ENCODE data around the gene CEP112. TPM values are rescaled to one million over a fixed set of nuclear protein-coding genes. Genes with fewer than 3 reads are reported as not detected.

Gene CEP112
- total and polyA plus RNA-seq, 2 donors (not counting 3 experiments of a cell fraction or from before 2014, with no cell fraction given): 1.5 to 25.3 TPM

DNA sequence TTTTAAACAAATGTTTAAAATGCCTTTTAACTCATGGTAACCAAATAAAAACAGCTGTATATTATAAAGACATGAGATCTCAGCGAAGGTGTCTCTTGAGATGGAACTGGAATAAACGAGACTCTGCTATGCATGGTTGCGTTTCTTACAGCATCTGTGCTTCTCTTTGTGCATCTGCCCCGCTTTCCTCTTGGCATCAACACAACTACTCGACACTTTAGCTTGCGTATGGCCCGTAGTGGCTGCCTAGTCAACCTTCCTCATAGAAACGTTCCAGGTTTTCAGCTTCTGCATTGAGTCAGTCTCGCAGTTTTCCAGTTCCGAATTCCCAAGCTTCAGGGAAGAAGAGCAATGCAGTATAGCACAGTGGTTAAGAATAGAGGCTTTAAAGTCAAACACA, 214.9 kb downstream of the CEP112 start:
- no peaks in the 10 kb centered on the region for H3K9me3 ChIP-seq (replicated peaks; ENCODE audit: control insufficient read depth, insufficient read depth, low read length)
- no peak overlapping the region for H3K27ac ChIP-seq (ENCODE audit: insufficient read depth, low read depth, low read length)
- H4K20me1 ChIP-seq (replicated peaks; ENCODE audit: control insufficient read depth, extremely low read depth, insufficient read depth, low read length): no peaks in the 10 kb centered on the region
- H3K27me3 ChIP-seq (ENCODE audit: control insufficient read depth in 2 of 2, insufficient read depth in 2 of 2, low read length in 2 of 2): no peaks in the 10 kb centered on the region
- H3K9me1 ChIP-seq (replicated peaks; ENCODE audit: control insufficient read depth, extremely low read depth, insufficient read depth, low read length): no peaks in the 10 kb centered on the region
- DNase-seq (ENCODE audit: low read depth, low spot score) (no peak), FAIRE-seq (no peak)
- H3K4me3 ChIP-seq (replicated peaks in 1 of 3; ENCODE audit: insufficient read depth in 1 of 3, low read depth in 1 of 3, low read length in 3 of 3): no peak overlapping the region
- H3K9ac ChIP-seq (replicated peaks; ENCODE audit: extremely low read depth, insufficient read depth, low read length): no peak overlapping the region
- TF ChIP-seq FOS (IDR thresholded peaks at IDR 0.05; ENCODE audit: borderline replicate concordance, insufficient read depth, low read length) (no peak), MYC (IDR thresholded peaks at IDR 0.05; ENCODE audit: low read depth, low read length) (no peak), POLR2AphosphoS5 (IDR thresholded peaks at IDR 0.05; ENCODE audit: insufficient read depth, low read depth, low read length) (no peak), POLR2A (IDR thresholded peaks at IDR 0.05; ENCODE audit: low read depth, low read length) (no peak), GATA2 (IDR thresholded peaks at IDR 0.05; ENCODE audit: insufficient read depth, insufficient read length, low read depth, low read length) (no peak), EZH2 (IDR thresholded peaks at IDR 0.05; ENCODE audit: borderline replicate concordance, low read depth, low read length, severe bottlenecking) (no peak), JUN (IDR thresholded peaks at IDR 0.05; ENCODE audit: borderline replicate concordance, insufficient read depth, insufficient read length, low read depth) (no peak)
- TF ChIP-seq, protein P1, sequence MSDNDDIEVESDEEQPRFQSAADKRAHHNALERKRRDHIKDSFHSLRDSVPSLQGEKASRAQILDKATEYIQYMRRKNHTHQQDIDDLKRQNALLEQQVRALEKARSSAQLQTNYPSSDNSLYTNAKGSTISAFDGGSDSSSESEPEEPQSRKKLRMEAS (IDR thresholded peaks at IDR 0.05; ENCODE audit: insufficient read depth, insufficient read length): no peak
- TF ChIP-seq, protein P2, sequence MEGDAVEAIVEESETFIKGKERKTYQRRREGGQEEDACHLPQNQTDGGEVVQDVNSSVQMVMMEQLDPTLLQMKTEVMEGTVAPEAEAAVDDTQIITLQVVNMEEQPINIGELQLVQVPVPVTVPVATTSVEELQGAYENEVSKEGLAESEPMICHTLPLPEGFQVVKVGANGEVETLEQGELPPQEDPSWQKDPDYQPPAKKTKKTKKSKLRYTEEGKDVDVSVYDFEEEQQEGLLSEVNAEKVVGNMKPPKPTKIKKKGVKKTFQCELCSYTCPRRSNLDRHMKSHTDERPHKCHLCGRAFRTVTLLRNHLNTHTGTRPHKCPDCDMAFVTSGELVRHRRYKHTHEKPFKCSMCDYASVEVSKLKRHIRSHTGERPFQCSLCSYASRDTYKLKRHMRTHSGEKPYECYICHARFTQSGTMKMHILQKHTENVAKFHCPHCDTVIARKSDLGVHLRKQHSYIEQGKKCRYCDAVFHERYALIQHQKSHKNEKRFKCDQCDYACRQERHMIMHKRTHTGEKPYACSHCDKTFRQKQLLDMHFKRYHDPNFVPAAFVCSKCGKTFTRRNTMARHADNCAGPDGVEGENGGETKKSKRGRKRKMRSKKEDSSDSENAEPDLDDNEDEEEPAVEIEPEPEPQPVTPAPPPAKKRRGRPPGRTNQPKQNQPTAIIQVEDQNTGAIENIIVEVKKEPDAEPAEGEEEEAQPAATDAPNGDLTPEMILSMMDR (IDR thresholded peaks at IDR 0.05; ENCODE audit: extremely low read depth in 1 of 2, insufficient read depth in 1 of 2, low read depth in 1 of 2, low read length in 2 of 2): no peak
- intact Hi-C loops (cut with micrococcal nuclease): no loop called here
- H3K4me2 ChIP-seq (ENCODE audit: insufficient read depth, low read length): no peak overlapping the region
- dilution Hi-C loops (cut with MboI; ENCODE audit: extremely low pct_ligation_motif_present, low sequenced_read_pairs): no loop called here
- no TSS peak for BruUV-seq (replicated peaks)
- POLR2A ChIA-PET: no interaction called here
- H3K36me3 ChIP-seq (ENCODE audit: control insufficient read depth in 2 of 2, extremely low read depth in 1 of 2, insufficient read depth in 2 of 2, low read length in 2 of 2): no peaks in the 10 kb centered on the region
- H3K4me1 ChIP-seq (ENCODE audit: control insufficient read depth, extremely low read depth, insufficient read depth, low read length): no peaks in the 10 kb centered on the region
- CTCF ChIA-PET: interaction anchor here (1.3 kb wide), 1 partner anchor 10 kb away, joined by 3 read pairs; no protein-coding TSS in a partner anchor
- H3K79me2 ChIP-seq (ENCODE audit: control insufficient read depth, insufficient read depth, low read length): no peaks in the 10 kb centered on the region
- H2AFZ ChIP-seq (ENCODE audit: low read depth, low read length): no peak overlapping the region

Data from endothelial cell of umbilical vein (primary cell).